DMS 273 (cell line): Measurements from ENCODE around the gene SLC25A18.

Source experiments
- DNase-seq: peaks from one replicate; lab custom pipeline; 2025; ENCODE audit not compliant: unreplicated experiment; lab: John Stamatoyannopoulos, UW

Gene SLC25A18

DNA sequence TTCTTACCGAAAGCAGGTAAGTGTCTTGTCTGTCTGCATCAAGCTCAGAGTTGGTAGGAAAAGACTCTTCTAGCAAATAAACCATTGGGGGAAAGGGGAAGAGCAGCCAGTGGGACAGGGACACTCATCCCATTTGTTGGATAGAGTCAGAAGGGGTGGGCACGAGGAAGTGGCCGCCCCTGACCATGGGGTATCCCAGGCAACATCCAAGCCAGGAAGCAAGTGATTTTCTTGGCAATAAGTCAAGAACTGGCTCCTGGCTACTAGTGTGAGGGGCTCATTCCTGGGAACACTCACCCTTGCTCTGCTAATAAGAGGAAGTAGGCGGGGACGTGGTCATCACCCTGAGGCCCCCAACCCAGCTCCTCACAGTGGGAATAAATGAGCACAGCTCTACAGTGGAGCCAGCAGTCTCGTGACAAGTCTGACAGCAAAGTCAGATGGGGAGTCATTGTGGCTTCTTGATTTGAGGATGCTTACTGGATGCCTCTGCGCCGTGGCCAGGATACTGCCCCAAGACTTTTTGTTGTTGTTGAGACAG, 6.7 kb downstream of the SLC25A18 start:
- DNase-seq, result peak; percentile 11

DNA sequence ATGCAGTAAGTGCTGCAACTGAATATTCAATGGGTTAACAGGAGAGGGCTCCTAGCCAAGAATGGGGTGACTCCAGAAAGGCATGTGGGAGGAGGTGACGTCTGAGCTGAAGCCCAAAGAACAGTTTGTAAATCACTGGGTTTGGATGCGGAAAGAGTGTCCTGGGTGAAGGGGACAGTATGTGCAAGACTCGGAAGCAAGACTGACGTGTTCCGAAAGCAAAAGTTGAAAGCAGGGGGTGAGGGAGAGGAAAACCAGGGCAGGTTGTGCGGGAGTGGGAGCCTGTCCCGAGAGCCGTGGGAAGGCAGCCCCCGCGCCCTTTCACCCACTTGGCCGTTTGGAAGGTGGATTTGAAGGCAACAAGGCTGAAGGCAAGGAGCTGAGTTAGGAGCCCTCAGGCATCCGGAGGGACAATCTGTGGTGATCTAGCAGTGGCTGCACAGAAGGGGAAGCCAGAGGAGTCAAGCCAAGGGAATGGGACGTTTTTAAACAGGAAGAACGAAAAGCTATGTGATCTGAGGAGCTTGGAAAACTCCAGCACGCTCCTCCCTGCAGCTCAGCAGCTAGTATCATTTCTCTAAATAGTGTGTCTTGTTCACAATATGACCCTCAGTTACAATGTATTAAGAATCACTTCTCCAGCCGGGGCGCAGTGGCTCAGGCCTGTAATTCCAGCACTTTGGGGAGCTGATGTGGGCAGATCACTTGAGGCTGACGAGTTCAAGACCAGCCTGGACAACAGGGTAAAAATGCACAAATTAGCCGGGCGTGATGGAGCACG, 7.7 kb downstream of the SLC25A18 start:
- DNase-seq, result peak; percentile 44

DNA sequence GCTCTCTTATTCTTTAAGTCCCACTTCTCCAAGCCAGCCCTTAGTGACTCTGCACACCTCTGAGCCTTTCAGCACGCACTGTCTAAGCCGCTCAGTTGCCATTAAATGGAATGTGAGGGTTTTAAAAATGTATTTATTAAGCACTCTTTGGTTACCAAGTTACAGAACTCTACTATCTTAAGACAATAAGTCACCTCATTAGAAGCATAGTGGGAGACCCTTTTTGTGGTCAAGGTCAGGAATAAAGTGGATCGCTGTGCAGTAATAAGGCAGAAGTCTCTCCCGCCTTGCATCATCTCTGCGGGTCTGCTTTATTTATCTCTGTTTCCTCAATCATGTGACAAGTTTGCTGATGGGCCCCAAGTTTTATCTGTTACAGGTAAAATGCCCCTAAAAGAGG, 11.9 kb downstream of the SLC25A18 start:
- no peak for DNase-seq

- no peak for DNase-seq
These were observed 12.4 kb downstream of the SLC25A18 start for GRCh38 chr22:17575681-17576080.

- DNase-seq, result peak; percentile 7
These were observed 13.2 kb downstream of the SLC25A18 start for GRCh38 chr22:17576470-17576869.

DNA sequence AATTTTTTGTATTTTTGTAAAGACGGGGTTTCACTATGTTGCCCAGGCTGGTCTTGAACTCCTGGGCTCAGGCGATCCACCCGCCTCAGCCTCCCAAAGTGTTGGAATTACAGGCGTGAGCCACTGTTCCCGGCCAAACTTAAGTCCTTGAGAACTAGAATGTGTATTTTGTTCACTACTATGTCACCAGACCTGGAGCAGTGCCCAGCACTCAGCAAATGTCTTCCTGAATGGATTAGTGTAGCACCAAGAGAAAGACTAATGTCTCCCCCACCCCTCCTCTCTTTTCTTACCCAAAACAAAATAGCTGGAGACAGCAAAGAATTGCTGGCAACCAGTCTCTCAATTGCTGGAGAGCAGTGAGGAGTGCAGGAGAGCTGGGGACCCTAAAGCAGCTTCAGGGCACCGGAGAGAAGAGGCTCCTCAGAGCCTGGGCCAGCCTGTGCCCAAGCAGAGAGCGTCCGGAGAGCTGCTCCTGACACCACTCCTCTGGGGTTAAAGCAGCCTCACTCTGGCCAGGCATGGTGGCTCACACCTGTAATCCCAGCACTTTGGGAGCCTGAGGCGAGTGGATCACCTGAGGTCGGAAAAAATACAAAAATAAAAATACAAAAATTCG, 14.9 kb downstream of the SLC25A18 start:
- no peak for DNase-seq

DNA sequence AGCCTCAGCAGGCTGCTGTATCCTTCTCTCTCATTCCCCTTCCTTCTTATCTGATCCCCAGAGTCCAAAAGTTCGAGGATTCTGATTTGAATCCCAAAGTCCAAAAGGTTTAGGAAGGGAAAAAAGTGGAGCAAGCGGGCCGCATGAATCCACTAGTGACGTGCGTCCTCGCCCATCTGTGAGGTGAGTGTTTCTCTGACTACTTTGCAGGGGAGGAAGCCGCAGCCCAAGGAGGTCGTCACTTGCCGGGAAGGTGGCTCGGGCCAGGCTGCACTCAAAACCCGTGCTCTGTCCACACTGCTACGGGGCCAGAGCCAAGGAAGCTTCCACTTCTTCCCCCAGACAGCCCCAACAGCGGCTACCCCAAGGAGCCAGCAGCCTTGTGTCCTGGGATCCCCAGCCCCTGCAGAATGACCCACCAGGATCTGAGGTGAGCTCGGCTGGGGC, 16.3 kb downstream of the SLC25A18 start:
- DNase-seq, result no peak

GRCh38 chr22:17580441-17581031, 17.2 kb downstream of the SLC25A18 start:
- no peak for DNase-seq

DNA sequence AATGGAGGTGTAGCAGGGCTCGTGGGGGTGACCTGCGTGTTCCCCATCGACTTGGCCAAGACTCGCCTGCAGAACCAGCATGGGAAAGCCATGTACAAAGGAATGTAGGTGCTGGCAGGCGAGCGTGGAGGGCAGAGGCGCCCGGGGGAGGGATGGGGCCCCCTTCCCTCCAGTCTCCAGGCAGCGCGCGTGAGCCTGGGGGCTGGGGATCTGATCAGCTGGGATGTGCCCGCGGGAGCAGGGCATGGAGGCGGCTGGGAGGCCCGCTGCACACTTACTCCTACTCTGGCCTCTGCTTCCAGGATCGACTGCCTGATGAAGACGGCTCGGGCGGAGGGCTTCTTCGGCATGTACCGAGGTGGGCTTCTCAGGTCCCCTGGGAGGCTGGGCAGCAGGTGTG, 17.8 kb downstream of the SLC25A18 start:
- DNase-seq, result no peak

DNA sequence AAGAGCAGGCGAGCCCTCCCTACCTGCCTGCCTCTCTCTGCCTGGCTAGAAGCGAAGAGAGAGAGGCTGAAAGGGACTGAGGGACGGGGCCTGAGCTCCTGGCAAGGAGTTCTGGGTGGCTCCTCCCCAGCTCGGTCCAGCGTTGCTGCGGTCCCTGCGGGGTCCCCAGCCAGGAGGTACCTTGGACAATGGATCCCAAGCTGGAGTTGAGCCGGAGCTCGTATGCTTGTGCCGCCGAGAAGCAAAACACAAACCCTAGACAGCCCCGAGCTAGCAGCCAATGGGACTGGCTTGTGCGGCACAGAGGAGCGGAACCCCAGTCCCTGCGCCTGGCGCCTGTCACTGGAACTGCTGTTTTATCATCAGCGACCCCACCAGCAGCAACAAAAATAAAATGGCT, 18.3 kb downstream of the SLC25A18 start:
- DNase-seq, result no peak

GRCh38 chr22:17583151-17583550, 19.9 kb downstream of the SLC25A18 start:
- DNase-seq, result no peak

GRCh38 chr22:17586831-17587440, 23.6 kb downstream of the SLC25A18 start:
- DNase-seq, result no peak

DNA sequence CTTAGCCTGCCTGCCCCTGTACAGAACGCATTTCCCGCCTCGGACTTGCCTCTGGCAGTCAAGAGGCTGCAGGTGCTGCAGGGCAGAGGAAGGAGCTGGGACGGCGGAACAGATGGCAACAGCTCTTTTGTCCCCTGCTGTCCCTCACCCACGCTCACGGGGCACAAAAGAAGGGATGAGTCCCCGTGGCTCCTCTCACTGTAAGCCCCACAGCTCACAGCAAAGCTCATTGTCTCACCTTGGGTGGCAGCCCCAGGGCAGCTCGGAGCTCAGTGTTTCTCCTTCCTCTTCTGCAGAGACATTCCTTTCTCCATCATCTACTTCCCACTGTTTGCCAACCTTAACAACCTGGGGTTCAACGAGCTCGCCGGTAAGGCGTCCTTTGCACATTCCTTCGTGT, 24.3 kb downstream of the SLC25A18 start:
- DNase-seq, result no peak

GRCh38 chr22:17588606-17589005, 25.3 kb downstream of the SLC25A18 start:
- no peak for DNase-seq

DNA sequence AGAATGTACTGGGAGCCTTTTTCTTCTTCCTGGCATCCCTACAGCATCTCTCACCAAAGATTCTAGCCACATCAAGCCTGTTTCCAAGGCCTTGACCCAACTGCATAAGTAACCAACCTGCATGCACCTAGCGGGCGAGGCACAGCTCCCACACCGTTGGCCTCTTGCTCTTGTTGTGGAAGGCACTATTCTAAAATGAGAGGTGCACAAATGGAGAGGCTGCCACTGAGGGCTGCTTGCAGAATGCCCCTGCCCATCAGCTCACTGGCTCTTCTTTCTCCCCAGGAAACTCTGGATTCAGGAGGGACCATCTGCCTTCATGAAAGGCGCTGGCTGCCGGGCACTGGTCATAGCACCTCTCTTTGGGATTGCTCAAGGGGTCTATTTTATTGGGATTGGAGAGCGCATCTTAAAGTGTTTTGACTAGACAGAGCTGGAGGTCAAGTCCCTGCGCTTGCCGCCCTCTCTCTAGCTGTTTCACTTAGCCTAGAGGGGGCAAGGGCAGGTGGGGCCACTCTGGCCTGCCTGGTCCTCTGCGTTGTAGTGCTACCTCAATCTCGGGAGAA, 26.6 kb downstream of the SLC25A18 start:
- DNase-seq, result no peak

GRCh38 chr22:17590586-17590985, 27.3 kb downstream of the SLC25A18 start:
- no peak for DNase-seq

DNA sequence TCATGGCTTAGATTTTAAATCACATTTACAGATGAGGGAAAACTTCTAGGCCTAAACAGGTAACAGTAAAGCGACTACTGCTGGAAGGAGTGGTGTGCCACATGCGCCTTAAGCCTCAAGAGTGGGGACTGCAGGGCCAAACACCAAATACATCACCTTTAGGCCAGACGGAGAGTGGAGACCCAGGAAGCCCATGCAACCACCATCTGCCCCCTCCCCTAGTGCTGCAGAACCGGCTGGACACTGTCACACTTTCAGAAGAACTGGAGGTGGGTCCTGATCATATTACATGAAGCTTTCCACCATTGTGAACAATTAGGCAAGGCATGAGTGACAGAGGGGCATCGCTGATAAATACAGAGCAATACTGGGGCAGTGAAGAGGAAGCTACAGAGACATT, 28.9 kb downstream of the SLC25A18 start:
- no peak for DNase-seq

DNA sequence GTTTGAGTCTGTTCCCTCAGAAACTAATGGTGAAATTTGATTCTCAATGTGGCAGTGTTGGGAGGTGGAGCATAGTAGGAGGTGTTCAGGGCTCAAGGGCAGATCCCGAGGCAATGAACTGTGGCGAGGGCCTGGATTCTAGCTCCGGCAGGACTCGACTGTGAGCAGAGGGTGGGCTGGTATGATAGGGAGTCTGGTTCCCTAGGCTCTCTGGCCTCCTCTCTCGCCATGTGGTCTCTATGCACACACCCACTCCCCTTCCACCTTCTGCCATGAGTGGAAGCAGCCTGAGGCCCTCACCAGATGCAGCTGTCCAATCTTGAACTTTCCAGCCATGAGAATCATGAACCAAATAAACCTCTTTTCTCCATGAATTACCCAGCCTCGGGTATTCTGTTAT, 32.9 kb downstream of the SLC25A18 start:
- no peak for DNase-seq

- DNase-seq, result no peak
These were observed 33.9 kb downstream of the SLC25A18 start for GRCh38 chr22:17597217-17597616.

DNA sequence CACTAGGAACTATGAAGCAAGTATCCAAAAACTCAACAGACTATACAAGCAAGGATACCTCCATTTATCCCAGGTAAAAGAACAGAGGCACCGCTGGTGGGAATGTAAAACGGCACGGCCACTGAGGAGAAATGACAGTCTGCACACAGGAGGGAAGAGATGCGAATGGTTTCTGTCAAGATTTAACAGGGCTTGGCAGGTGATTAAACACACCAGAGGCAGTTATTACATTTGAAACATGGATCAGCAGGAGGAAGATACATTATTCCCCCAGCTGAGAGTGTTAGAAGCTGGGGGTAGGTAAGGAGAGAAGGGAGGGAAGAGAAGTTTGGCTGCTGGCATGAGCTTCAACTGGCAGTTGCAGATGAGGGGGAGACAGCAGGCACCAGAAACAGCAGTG, 35.0 kb downstream of the SLC25A18 start:
- no peak for DNase-seq

GRCh38 chr22:17601031-17601430, 37.7 kb downstream of the SLC25A18 start:
- no peak for DNase-seq
